Gastroesophageal sphincter (tissue), 4 donors: ENCODE results near the gene AP5B1. TPM values are rescaled to one million over a fixed set of nuclear protein-coding genes. Genes with fewer than 3 reads are reported as not detected.
"Not testable (repeated sequence)": the region's sequence is repeated elsewhere in the genome, so short reads cannot be mapped to it uniquely, and the experiment has no call there.

Experiments
- ATAC-seq: fragments of 150-250 bp; one replicate; pipeline ENCODE4 v1.9.1; 2016; ENCODE audit warnings: mild to moderate bottlenecking, moderate library complexity
- H3K27ac ChIP-seq, 4 donors: fragments of 200-600 bp; sonication (generic) in 3 of 4; 1 replicate in 3 of 4; 2 replicates in 1 of 4; pipeline ENCODE4 v1.5.1; 2016 to 2019
- H3K27me3 ChIP-seq: fragments of 200-600 bp; sonication (generic); one replicate; pipeline ENCODE4 v1.5.1; 2019
- H3K36me3 ChIP-seq, 2 donors: fragments of 200-600 bp; sonication (generic); one replicate each; pipeline ENCODE4 v1.5.1; 2019; ENCODE audit warnings: control low read depth in 1 of 2
- H3K4me1 ChIP-seq, 3 donors: fragments of 200-600 bp; sonication (generic); 1 replicate in 2 of 3; 2 replicates in 1 of 3; pipeline ENCODE4 v1.5.1; 2016 to 2019; ENCODE audit warnings: control low read depth in 2 of 3
- H3K4me3 ChIP-seq, 2 donors: fragments of 200-600 bp; sonication (generic); one replicate each; pipeline ENCODE4 v1.5.1; 2019; ENCODE audit warnings: mild to moderate bottlenecking in 1 of 2, moderate library complexity in 1 of 2
- H3K9me3 ChIP-seq, 3 donors: fragments of 200-600 bp; sonication (generic); one replicate each; pipeline ENCODE4 v1.5.1; 2017 to 2019; ENCODE audit warnings: control low read depth in 2 of 3
- EP300 ChIP-seq: sonication (generic); formaldehyde crosslinking; IDR thresholded peaks from one replicate; pipeline ENCODE4 v1.6.1; 2017; ENCODE audit warnings: antibody characterized with exemption, mild to moderate bottlenecking
- POLR2A ChIP-seq, 2 donors: fragments of 450-650 bp; IDR thresholded peaks; one replicate each; pipeline ENCODE4 v1.6.1; 2017; ENCODE audit warnings: antibody characterized with exemption in 2 of 2, mild to moderate bottlenecking in 2 of 2, moderate library complexity in 1 of 2
- POLR2AphosphoS5 ChIP-seq: sonication (generic); formaldehyde crosslinking; IDR thresholded peaks from one replicate; pipeline ENCODE4 v1.6.1; 2017; ENCODE audit warnings: antibody characterized with exemption
- WGBS, 2 donors: methylation state at CpG; one replicate each; pipeline ENCODE4 v1.1.5; 2018; ENCODE audit warnings: low coverage in 1 of 2; 5-methylcytosine and 5-hydroxymethylcytosine counted together
- total RNA-seq, 4 donors: library from RNA; depleted of rRNA; stranded (reverse); fragments of >200 nt; gene quantifications; one replicate each; pipeline ENCODE4 v1.1.0, GENCODE V29; 2016
- TF ChIP-seq, protein P1 (sequence below), 4 experiments: fragments of 200-600 bp in 2 of 4; fragments of 450-650 bp in 2 of 4; sonication (generic) in 1 of 4; IDR thresholded peaks; one replicate each; pipeline ENCODE4 v1.5.1; 2017 to 2019; ENCODE audit warnings: antibody characterized with exemption in 4 of 4, mild to moderate bottlenecking in 2 of 4, moderate library complexity in 2 of 4

The AP5B1 gene
- total RNA-seq, 4 donors from 2014 or later = 11.2 to 23.4 (median 15.7) TPM

DNA sequence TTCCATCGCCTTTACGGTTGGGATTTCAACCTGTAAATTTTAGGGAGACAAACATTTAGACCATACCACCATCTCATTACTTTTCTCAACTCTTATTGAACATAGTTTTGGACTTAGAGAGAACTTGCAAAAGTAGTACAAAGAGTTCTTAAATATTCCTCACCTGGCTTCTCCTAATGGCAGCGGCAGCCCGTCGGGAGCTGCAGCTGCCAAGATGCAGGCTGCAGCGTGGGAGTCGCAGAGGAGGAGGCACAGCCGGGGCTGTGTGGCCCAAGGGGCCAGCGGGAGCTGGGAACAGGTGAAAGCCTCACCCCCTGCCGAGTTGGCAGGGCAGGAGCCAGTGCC is 37.1 kb downstream of the AP5B1 start:
- no peak for ATAC-seq
- 82 to 86% methylated on average over 2 to 5 of the region's 10 CpGs for WGBS, 2 donors
- no peak overlapping the region for H3K27ac ChIP-seq
- TF ChIP-seq POLR2A (IDR thresholded peaks at IDR 0.05) = no peak
- TF ChIP-seq EP300 = no peak
- TF ChIP-seq, protein P1, sequence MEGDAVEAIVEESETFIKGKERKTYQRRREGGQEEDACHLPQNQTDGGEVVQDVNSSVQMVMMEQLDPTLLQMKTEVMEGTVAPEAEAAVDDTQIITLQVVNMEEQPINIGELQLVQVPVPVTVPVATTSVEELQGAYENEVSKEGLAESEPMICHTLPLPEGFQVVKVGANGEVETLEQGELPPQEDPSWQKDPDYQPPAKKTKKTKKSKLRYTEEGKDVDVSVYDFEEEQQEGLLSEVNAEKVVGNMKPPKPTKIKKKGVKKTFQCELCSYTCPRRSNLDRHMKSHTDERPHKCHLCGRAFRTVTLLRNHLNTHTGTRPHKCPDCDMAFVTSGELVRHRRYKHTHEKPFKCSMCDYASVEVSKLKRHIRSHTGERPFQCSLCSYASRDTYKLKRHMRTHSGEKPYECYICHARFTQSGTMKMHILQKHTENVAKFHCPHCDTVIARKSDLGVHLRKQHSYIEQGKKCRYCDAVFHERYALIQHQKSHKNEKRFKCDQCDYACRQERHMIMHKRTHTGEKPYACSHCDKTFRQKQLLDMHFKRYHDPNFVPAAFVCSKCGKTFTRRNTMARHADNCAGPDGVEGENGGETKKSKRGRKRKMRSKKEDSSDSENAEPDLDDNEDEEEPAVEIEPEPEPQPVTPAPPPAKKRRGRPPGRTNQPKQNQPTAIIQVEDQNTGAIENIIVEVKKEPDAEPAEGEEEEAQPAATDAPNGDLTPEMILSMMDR (IDR thresholded peaks at IDR 0.05) = no peak
- TF ChIP-seq POLR2AphosphoS5 = no peak
- H3K27me3 ChIP-seq = peaks cover 26% of the 10 kb centered on the region
- no peaks in the 10 kb centered on the region for H3K4me1 ChIP-seq
- H3K9me3 ChIP-seq = no peaks in the 10 kb centered on the region
- no peak overlapping the region for H3K4me3 ChIP-seq
- no peaks in the 10 kb centered on the region for H3K36me3 ChIP-seq

DNA sequence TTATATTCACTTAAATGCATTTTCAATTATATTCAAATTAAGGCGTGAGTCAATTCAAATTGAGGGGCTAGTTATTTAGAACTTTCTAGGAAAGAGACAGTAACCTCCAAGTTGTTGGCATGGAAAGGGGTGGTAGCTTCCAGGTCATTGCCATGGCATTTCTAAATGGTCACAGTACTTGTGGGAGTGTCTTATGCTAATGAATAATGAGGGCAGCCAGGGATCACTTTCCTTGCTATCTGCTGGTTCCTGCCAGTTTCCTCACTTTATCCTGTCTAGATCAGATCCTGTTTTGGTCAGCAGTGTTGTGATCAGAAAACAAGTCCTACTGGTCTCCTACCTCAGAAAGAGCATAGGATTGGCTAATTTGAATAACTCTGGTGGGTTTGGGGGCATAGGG is 38.4 kb downstream of the AP5B1 start:
- H3K9me3 ChIP-seq = no peaks in the 10 kb centered on the region
- 67 to 78% methylated on average over 1 of the region's 1 CpG for WGBS, 2 donors
- no peak for ATAC-seq

DNA sequence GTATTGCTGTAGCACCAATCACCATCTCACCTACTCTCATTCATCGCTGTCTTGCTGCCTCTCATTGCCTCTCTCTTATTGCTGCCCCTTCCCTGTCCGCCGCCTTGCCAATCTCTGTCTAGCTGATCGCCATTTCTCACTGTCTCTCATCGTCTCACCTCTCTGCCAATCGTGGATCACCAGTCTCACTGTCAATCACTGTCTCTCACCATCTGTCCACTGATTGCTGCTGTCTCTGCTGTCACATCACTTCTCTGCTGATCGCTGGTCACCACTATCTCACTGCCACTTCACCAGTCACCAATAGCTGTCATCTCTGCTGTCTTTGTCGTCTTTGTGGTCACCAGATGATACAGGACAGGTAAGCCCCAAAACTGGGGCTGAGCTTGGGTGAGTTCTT is 39.6 kb downstream of the AP5B1 start:
- no peak for TF ChIP-seq POLR2A (IDR thresholded peaks at IDR 0.05)
- TF ChIP-seq EP300 = no peak
- TF ChIP-seq, protein P1 (IDR thresholded peaks at IDR 0.05) = no peak
- no peak for TF ChIP-seq POLR2AphosphoS5
- H3K27ac ChIP-seq = no peak overlapping the region
- H3K4me3 ChIP-seq = no peak overlapping the region
- H3K36me3 ChIP-seq = no peaks in the 10 kb centered on the region
- 75 to 88% methylated on average over 8 of the region's 8 CpGs for WGBS, 2 donors
- no peaks in the 10 kb centered on the region for H3K4me1 ChIP-seq
- ATAC-seq = no peak
- peaks cover 26% of the 10 kb centered on the region for H3K27me3 ChIP-seq
- no peaks in the 10 kb centered on the region for H3K9me3 ChIP-seq

More for the DNA sequence above, 38.4 kb downstream of the AP5B1 start:
- Histone ChIP-seq H3K27me3 (peaks cover 26% of the 10 kb centered on the region), H3K4me1 (no peaks in the 10 kb centered on the region), H3K36me3 (no peaks in the 10 kb centered on the region), H3K27ac (no peak overlapping the region), H3K4me3 (no peak overlapping the region)
- TF ChIP-seq POLR2AphosphoS5 (no peak), POLR2A (IDR thresholded peaks at IDR 0.05) (no peak), EP300 (no peak)

DNA sequence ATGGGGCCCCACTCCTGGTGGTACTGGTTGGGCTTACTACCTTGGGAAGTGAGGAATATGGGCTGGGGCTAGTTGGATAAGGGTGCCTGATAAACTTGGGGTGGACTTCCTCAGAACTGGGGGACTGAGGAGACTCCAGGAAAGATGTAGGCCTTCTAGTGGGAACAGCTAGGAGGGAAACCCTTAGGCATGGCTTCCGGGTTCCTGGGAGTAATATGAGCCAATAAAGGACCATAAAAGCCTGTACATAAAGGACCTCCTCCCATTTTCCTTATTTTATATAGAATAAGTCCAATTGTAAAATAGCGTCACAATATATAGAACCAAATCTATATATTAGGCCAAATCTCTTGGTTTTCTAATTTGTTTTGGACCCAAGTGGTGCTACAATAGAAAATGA is 41.8 kb downstream of the AP5B1 start:
- Histone ChIP-seq H3K27me3 (peaks cover 23% of the 10 kb centered on the region), H3K4me1 (no peaks in the 10 kb centered on the region), H3K27ac (no peak overlapping the region), H3K36me3 (no peaks in the 10 kb centered on the region), H3K9me3 (no peaks in the 10 kb centered on the region), H3K4me3 (no peak overlapping the region)
- no peak for TF ChIP-seq POLR2A (IDR thresholded peaks at IDR 0.05)
- no peak for TF ChIP-seq EP300
- TF ChIP-seq POLR2AphosphoS5 = no peak
- TF ChIP-seq, protein P1 (IDR thresholded peaks at IDR 0.05) = no peak
- 78 to 83% methylated on average over 2 of the region's 2 CpGs for WGBS, 2 donors
- ATAC-seq = no peak

DNA sequence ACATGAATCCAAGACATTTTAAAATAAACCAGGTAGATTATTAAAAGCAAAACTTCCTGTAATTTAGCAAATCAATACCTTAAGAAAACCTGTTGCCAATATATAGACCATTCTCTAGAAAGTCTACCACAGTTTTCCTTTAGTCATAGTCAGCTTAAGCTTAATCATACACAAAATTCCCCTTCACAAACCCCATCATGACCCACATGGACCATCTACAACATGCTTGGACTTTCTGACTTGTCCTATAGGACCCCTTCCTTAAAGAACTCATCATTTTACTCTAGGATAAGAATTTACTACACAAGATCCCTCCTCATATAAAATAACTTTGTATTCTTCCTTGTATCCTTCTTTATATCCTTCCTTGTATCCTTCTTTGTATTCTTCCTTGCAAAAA is 44.0 kb downstream of the AP5B1 start:
- TF ChIP-seq POLR2AphosphoS5 = no peak
- TF ChIP-seq, protein P1 (IDR thresholded peaks at IDR 0.05) = no peak
- no peak for TF ChIP-seq EP300
- no peak for TF ChIP-seq POLR2A (IDR thresholded peaks at IDR 0.05)
- no peaks in the 10 kb centered on the region for H3K4me1 ChIP-seq

DNA sequence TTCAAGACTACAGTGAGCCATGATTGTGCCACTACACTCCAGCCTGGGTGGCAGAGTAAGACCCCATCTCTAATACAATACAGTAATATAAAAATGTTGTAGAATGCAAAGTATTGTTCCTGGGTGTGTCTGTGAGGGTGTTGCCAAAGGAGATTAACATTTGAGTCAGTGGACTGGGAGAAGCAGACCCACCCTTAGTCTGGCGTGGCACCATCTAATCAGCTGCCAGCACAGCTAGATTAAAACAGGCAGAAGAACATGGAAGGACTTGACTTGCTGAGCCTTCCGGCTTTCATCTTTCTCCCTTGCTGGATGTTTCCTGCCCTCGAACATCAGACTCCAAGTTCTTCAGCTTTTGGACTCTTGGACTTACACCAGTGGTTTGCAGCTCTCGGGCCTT is 45.7 kb downstream of the AP5B1 start:
- WGBS, 2 donors = 57 to 70% methylated on average over 1 to 4 of the region's 4 CpGs
- H3K27me3 ChIP-seq, H3K4me1 ChIP-seq, ATAC-seq, H3K4me3 ChIP-seq, H3K36me3 ChIP-seq, H3K27ac ChIP-seq: not testable (repeated sequence)
- peaks cover 0 to 11% (median 0%) of the 10 kb centered on the region in 3 donors for H3K9me3 ChIP-seq

More for the DNA sequence above, 44.0 kb downstream of the AP5B1 start:
- ATAC-seq = no peak
- Histone ChIP-seq H3K4me3 (no peak overlapping the region), H3K27me3 (peaks cover 16% of the 10 kb centered on the region), H3K27ac (no peak overlapping the region), H3K36me3 (no peaks in the 10 kb centered on the region), H3K9me3 (peaks cover 0 to 9% (median 0%) of the 10 kb centered on the region in 3 donors)
